ENCODE results near the gene BABAM2.
A peak's percentile ranks its signal among the peaks of the same experiment; 100 is the strongest.

The BABAM2 gene

GRCh38 chr2:28129955-28130695 lies 239.6 kb downstream of the BABAM2 start:
- DNase-seq (ENCODE audit: low spot score): no peak

GRCh38 chr2:28133778-28134177 lies 243.2 kb downstream of the BABAM2 start:
- no peak for DNase-seq (ENCODE audit: low spot score)

- DNase-seq (ENCODE audit: low spot score): no peak
Measured at GRCh38 chr2:28134262-28134812, 243.8 kb downstream of the BABAM2 start.

- DNase-seq (ENCODE audit: low spot score): no peak
Measured at GRCh38 chr2:28134857-28135256, 244.3 kb downstream of the BABAM2 start.

GRCh38 chr2:28135324-28135723 lies 244.8 kb downstream of the BABAM2 start:
- DNase-seq (ENCODE audit: low spot score): no peak

- no peak for DNase-seq (ENCODE audit: low spot score)
Measured at GRCh38 chr2:28135799-28136198, 245.3 kb downstream of the BABAM2 start.

GRCh38 chr2:28136556-28136955 lies 246.0 kb downstream of the BABAM2 start:
- DNase-seq (ENCODE audit: low spot score): no peak

GRCh38 chr2:28137221-28137620 lies 246.7 kb downstream of the BABAM2 start:
- DNase-seq (ENCODE audit: low spot score): no peak

GRCh38 chr2:28142386-28142785 lies 251.9 kb downstream of the BABAM2 start:
- DNase-seq (ENCODE audit: low spot score): no peak

GRCh38 chr2:28148000-28148399 lies 257.5 kb downstream of the BABAM2 start:
- no peak for DNase-seq (ENCODE audit: low spot score)

- DNase-seq (ENCODE audit: low spot score): no peak
Measured at GRCh38 chr2:28148566-28148965, 258.0 kb downstream of the BABAM2 start.

- no peak for DNase-seq (ENCODE audit: low spot score)
Measured at GRCh38 chr2:28150236-28150915, 259.8 kb downstream of the BABAM2 start.

- no peak for DNase-seq (ENCODE audit: low spot score)
Measured at GRCh38 chr2:28150994-28151393, 260.5 kb downstream of the BABAM2 start.

- no peak for DNase-seq (ENCODE audit: low spot score)
Measured at GRCh38 chr2:28152585-28153280, 262.2 kb downstream of the BABAM2 start.

GRCh38 chr2:28153851-28154250 lies 263.3 kb downstream of the BABAM2 start:
- DNase-seq (ENCODE audit: low spot score): no peak

- DNase-seq (ENCODE audit: low spot score): no peak
Measured at GRCh38 chr2:28155086-28155485, 264.6 kb downstream of the BABAM2 start.

GRCh38 chr2:28155627-28156026 lies 265.1 kb downstream of the BABAM2 start:
- peak; percentile 34 for DNase-seq (ENCODE audit: low spot score)

- no peak for DNase-seq (ENCODE audit: low spot score)
Measured at GRCh38 chr2:28158791-28159190, 268.3 kb downstream of the BABAM2 start.

GRCh38 chr2:28160986-28161425 lies 270.5 kb downstream of the BABAM2 start:
- DNase-seq (ENCODE audit: low spot score): no peak

GRCh38 chr2:28161466-28161865 lies 270.9 kb downstream of the BABAM2 start:
- no peak for DNase-seq (ENCODE audit: low spot score)

GRCh38 chr2:28162564-28162963 lies 272.0 kb downstream of the BABAM2 start:
- no peak for DNase-seq (ENCODE audit: low spot score)

GRCh38 chr2:28163028-28163427 lies 272.5 kb downstream of the BABAM2 start:
- no peak for DNase-seq (ENCODE audit: low spot score)

All from D341Med (cell line).